ENCODE measurements around the gene PDK4. TPM values are rescaled to one million over a fixed set of nuclear protein-coding genes. Genes with fewer than 3 reads are reported as not detected.

Gene PDK4
- total and polyA plus RNA-seq, 8 donors: 53.5 to 697 (median 111) TPM

DNA sequence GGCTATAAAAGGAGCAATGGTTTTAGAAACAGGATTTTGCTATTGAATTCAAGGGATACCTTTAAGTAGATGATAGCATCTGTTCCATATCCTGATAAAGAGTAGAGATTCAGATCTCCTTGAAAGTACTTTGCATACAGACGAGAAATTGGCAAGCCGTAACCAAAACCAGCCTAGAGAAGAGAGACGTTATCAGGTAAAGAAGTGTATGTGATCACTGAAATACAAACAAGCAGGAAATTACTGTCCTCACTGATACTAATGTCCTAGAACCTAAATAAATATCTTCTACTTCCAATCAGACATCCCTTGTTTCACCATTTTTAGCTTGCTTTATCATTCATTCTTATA lies 9.4 kb downstream of the PDK4 start:
- TF ChIP-seq EP300 (IDR thresholded peaks at IDR 0.05) (no peak), POLR2AphosphoS5 (IDR thresholded peaks at IDR 0.05) (peak in 2 of 3 donors; percentile 10 to 46), POLR2A (IDR thresholded peaks at IDR 0.05) (no peak)
- WGBS, 5 donors: 78 to 85% (median 81%) methylated on average over 3 of the region's 3 CpGs
- intact Hi-C loops (cut with DNase I; ENCODE audit: low total_unique reads): no loop called here

DNA sequence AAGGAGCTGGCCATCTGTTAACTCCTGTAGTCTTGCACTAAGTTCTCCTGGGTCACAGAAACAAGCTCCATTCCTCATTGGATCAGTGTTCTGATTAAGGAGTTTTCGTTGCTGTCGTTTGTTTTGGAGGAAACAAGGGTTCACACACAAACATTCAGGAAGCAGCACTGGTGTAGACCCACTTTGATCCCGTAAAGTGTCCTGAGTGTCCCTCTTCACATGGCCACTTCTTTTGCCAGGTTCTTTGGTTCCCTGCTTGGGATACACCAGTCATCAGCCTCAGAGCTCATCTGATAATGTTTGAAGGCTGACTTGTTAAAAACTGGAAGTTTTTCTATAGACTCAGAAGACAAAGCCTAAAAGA lies 10.9 kb downstream of the PDK4 start:
- peaks cover 45 to 75% (median 70%) of the 10 kb centered on the region in 4 donors for H3K36me3 ChIP-seq
- TF ChIP-seq, protein P1, sequence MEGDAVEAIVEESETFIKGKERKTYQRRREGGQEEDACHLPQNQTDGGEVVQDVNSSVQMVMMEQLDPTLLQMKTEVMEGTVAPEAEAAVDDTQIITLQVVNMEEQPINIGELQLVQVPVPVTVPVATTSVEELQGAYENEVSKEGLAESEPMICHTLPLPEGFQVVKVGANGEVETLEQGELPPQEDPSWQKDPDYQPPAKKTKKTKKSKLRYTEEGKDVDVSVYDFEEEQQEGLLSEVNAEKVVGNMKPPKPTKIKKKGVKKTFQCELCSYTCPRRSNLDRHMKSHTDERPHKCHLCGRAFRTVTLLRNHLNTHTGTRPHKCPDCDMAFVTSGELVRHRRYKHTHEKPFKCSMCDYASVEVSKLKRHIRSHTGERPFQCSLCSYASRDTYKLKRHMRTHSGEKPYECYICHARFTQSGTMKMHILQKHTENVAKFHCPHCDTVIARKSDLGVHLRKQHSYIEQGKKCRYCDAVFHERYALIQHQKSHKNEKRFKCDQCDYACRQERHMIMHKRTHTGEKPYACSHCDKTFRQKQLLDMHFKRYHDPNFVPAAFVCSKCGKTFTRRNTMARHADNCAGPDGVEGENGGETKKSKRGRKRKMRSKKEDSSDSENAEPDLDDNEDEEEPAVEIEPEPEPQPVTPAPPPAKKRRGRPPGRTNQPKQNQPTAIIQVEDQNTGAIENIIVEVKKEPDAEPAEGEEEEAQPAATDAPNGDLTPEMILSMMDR (IDR thresholded peaks at IDR 0.05): no peak
- TF ChIP-seq POLR2AphosphoS5 (IDR thresholded peaks at IDR 0.05): peak in 2 of 3 donors; percentile 2 to 7

More for the DNA sequence above, 9.4 kb downstream of the PDK4 start:
- Histone ChIP-seq H3K27ac (peak overlapping the region in 2 of 5 donors; percentile 98), H3K36me3 (peaks cover 45 to 90% (median 85%) of the 10 kb centered on the region in 4 donors), H3K4me1 (peaks cover 22 to 70% (median 48%) of the 10 kb centered on the region in 4 donors), H3K27me3 (no peaks in the 10 kb centered on the region), H3K9me3 (no peaks in the 10 kb centered on the region), H3K4me3 (peak overlapping the region in 3 of 4 donors; percentile 1 to 79 (median 71))
- no peak for DNase-seq

DNA sequence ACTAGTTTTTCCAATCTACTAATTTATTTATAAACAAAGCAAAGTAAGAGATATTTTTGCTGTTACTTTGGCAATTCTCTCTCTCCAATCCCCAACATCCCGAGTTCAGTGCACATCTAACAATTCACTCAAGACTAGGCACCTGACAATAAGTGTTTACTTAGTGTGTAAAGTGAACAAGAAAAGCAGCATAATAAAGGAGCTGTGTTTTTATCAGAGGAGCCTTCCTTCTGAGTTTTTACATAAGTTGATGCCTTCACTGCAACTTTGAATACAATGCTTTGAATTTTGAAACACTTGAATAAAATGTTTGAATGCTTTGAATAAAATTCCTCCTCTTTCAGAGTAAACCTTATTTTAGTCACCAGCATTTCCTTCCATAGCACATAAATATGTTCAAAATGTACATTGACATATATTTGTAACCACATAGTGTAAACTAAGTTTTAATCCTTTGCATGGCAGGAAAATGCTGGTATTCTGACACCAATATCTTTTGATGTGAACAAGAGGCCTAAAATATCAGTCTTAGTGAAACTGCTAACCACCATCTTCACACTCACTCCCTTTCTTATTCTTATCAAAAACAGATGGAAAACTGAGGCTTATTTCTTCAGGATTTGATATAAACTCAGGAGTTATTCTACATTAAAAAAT lies 11.4 kb downstream of the PDK4 start:
- Histone ChIP-seq H3K36me3 (peaks cover 43 to 69% (median 64%) of the 10 kb centered on the region in 4 donors), H3K27ac (peak overlapping the region in 2 of 5 donors; percentile 98), H3K4me3 (peak overlapping the region in 1 of 4 donors; percentile 79), H3K4me1 (peaks cover 13 to 51% (median 36%) of the 10 kb centered on the region in 4 donors), H3K9me3 (no peaks in the 10 kb centered on the region), H3K27me3 (no peaks in the 10 kb centered on the region)
- WGBS, 5 donors: 50 to 80% (median 65%) methylated on average over 1 of the region's 1 CpG
- intact Hi-C loops (cut with DNase I; ENCODE audit: low total_unique reads): no loop called here
- DNase-seq: no peak
- no peak for TF ChIP-seq POLR2A (IDR thresholded peaks at IDR 0.05)
- TF ChIP-seq POLR2AphosphoS5 (IDR thresholded peaks at IDR 0.05): peak in 2 of 3 donors; percentile 55 to 57

More for the DNA sequence above, 10.9 kb downstream of the PDK4 start:
- H3K4me1 ChIP-seq: peaks cover 13 to 56% (median 39%) of the 10 kb centered on the region in 4 donors
- WGBS, 5 donors: 70 to 82% (median 79%) methylated on average over 3 of the region's 3 CpGs
- H3K27ac ChIP-seq: peak overlapping the region in 2 of 5 donors; percentile 98
- intact Hi-C loops (cut with DNase I; ENCODE audit: low total_unique reads): no loop called here
- peak overlapping the region in 1 of 4 donors; percentile 79 for H3K4me3 ChIP-seq
- no peaks in the 10 kb centered on the region for H3K27me3 ChIP-seq
- no peak for DNase-seq
- no peaks in the 10 kb centered on the region for H3K9me3 ChIP-seq

DNA sequence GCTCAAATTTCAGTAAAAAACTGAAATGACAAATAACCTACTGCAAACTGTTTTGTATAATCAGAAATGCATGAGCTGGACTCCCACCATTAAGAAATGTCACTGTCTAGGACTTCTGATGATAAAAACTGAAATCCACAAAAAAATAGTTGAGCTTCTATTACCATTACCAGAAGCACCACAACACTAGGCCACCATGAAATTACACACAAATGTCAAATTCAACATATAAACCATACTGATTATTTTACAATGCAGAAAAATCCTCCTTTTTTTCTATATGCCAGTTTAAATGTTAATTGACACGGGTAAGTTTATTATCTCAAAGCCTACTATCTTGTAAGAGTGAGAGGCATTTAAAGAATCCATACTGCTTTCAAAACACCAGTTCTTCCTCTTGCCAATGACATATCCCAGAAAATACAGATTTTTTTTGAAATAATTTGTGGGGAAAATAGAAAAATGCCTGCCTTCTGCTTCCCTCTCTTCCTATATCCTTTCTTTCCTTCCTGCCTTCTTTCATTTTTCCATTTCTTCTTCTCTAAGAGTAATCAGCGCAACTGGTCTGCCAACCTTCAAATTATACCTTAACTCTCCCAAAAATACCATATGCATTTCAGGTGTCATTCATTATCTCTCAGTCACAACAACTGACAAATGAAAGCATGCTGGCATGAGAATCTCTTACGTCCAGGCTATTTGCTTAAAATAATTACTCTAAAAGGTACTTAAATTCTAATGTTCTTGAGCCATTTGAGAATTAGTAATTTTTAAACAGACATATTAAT lies 12.3 kb downstream of the PDK4 start:
- 50 to 84% (median 52%) methylated on average over 3 of the region's 3 CpGs for WGBS, 5 donors
- peaks cover 6 to 42% (median 31%) of the 10 kb centered on the region in 4 donors for H3K4me1 ChIP-seq
- H3K9me3 ChIP-seq: no peaks in the 10 kb centered on the region
- H3K27ac ChIP-seq: peak overlapping the region in 2 of 5 donors; percentile 98
- DNase-seq: no peak
- H3K27me3 ChIP-seq: no peaks in the 10 kb centered on the region
- peak; percentile 10 to 56 (median 44) for TF ChIP-seq POLR2AphosphoS5 (IDR thresholded peaks at IDR 0.05)
- TF ChIP-seq EP300 (IDR thresholded peaks at IDR 0.05): no peak
- peaks cover 34 to 61% (median 56%) of the 10 kb centered on the region in 4 donors for H3K36me3 ChIP-seq
- intact Hi-C loops (cut with DNase I; ENCODE audit: low total_unique reads): no loop called here
- peak overlapping the region in 1 of 4 donors; percentile 79 for H3K4me3 ChIP-seq

DNA sequence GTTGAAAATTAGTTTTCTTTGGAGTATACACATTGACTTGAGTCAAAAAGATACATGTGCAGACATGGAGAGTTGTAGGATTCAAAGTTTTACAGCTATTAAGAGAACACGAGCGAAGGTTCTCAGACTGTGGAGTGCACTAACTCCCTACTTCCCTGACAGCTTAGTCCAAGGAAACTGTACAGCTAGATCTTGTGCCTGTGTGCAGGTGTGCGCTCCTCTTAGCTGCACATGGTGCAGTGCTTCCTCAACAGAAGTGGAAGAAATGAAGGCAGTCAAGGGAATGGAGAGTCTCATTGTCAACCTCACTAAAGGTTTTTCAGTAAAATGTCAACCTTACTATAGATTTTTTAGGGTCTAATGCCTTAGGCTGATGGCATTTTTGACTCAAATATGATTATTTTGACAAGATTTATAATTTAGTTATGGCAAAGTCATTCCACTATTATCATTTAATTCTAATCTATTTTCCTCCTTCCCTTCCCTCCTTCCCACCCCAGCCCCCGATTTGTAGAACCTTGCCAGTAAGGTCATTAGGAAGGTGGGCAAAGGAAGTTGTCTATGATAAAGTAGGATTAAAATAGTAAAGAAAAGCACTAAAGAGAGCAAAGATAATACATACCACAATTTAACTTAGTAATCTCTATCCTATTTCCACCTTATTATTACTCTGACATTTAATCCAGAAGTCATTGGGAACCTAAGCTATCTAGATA lies 13.6 kb downstream of the PDK4 start:
- Histone ChIP-seq H3K27me3 (no peaks in the 10 kb centered on the region), H3K4me3 (no peak overlapping the region), H3K4me1 (peaks cover 0 to 34% (median 19%) of the 10 kb centered on the region in 4 donors), H3K36me3 (peaks cover 26 to 49% (median 43%) of the 10 kb centered on the region in 4 donors), H3K9me3 (no peaks in the 10 kb centered on the region), H3K27ac (peak overlapping the region in 2 of 5 donors; percentile 56 to 98)
- DNase-seq: no peak
- intact Hi-C loops (cut with DNase I; ENCODE audit: low total_unique reads): no loop called here
- WGBS, 5 donors: 89 to 95% (median 94%) methylated on average over 4 of the region's 4 CpGs
- no peak for TF ChIP-seq POLR2A (IDR thresholded peaks at IDR 0.05)
- TF ChIP-seq EP300 (IDR thresholded peaks at IDR 0.05): no peak
- TF ChIP-seq, protein P1 (IDR thresholded peaks at IDR 0.05): no peak
- TF ChIP-seq POLR2AphosphoS5 (IDR thresholded peaks at IDR 0.05): peak; percentile 55 to 66 (median 58)

All from stomach (tissue), 9 donors.